Hindlimb muscle (tissue), 1 donor: Measurements from ENCODE around the gene LARGE1. TPM values are rescaled to one million over a fixed set of nuclear protein-coding genes. Genes with fewer than 3 reads are reported as not detected.

Experiments
- DNase-seq: peaks from one replicate; pipeline ENCODE4 v3.0.0-alpha.2; 2013
- polyA plus RNA-seq: library from polyadenylated mRNA; unstranded; fragments of 120-200 nt; gene quantifications from one replicate; pipeline ENCODE4 v1.2.1, GENCODE V29; 2013; ENCODE audit not compliant: insufficient read length

LARGE1 gene
- polyA plus RNA-seq, 1 donor = 8.7 TPM

- DNase-seq = no peak
Measured at GRCh38 chr22:33772745-33773144, 147.5 kb downstream of the LARGE1 start.

GRCh38 chr22:33771136-33771535 is 149.1 kb downstream of the LARGE1 start:
- no peak for DNase-seq

- no peak for DNase-seq
Measured at GRCh38 chr22:33770723-33771122, 149.6 kb downstream of the LARGE1 start.

- DNase-seq = no peak
Measured at GRCh38 chr22:33766091-33766490, 154.2 kb downstream of the LARGE1 start.

- no peak for DNase-seq
Measured at GRCh38 chr22:33758961-33759360, 161.3 kb downstream of the LARGE1 start.

GRCh38 chr22:33757802-33758483 is 162.3 kb downstream of the LARGE1 start:
- DNase-seq = no peak

GRCh38 chr22:33757041-33757801 is 163.1 kb downstream of the LARGE1 start:
- DNase-seq = no peak

- DNase-seq = no peak
Measured at GRCh38 chr22:33756508-33756949, 163.7 kb downstream of the LARGE1 start.

GRCh38 chr22:33748714-33749113 is 171.6 kb downstream of the LARGE1 start:
- DNase-seq = no peak

GRCh38 chr22:33747576-33748180 is 172.6 kb downstream of the LARGE1 start:
- no peak for DNase-seq

GRCh38 chr22:33747029-33747428 is 173.2 kb downstream of the LARGE1 start:
- no peak for DNase-seq

- no peak for DNase-seq
Measured at GRCh38 chr22:33746501-33746928, 173.8 kb downstream of the LARGE1 start.

- DNase-seq = no peak
Measured at GRCh38 chr22:33745501-33745900, 174.8 kb downstream of the LARGE1 start.

- DNase-seq = no peak
Measured at GRCh38 chr22:33743756-33744155, 176.5 kb downstream of the LARGE1 start.

- no peak for DNase-seq
Measured at GRCh38 chr22:33741025-33741424, 179.3 kb downstream of the LARGE1 start.

- no peak for DNase-seq
Measured at GRCh38 chr22:33739516-33739915, 180.8 kb downstream of the LARGE1 start.

GRCh38 chr22:33737662-33738061 is 182.6 kb downstream of the LARGE1 start:
- no peak for DNase-seq

- no peak for DNase-seq
Measured at GRCh38 chr22:33735978-33736377, 184.3 kb downstream of the LARGE1 start.

- DNase-seq = no peak
Measured at GRCh38 chr22:33728847-33729246, 191.4 kb downstream of the LARGE1 start.

- peak; percentile 73 for DNase-seq
Measured at GRCh38 chr22:33726294-33726734, 194.0 kb downstream of the LARGE1 start.

GRCh38 chr22:33723915-33724314 is 196.4 kb downstream of the LARGE1 start:
- DNase-seq = no peak

- DNase-seq = no peak
Measured at GRCh38 chr22:33722816-33723215, 197.5 kb downstream of the LARGE1 start.

GRCh38 chr22:33720166-33720878 is 200.0 kb downstream of the LARGE1 start:
- DNase-seq = no peak
